Immature natural killer cell (primary cell): ENCODE results near the gene RAB36. TPM values are rescaled to one million over a fixed set of nuclear protein-coding genes. Genes with fewer than 3 reads are reported as not detected.

Source experiments
- DNase-seq, 3 donors: peaks; one replicate each; pipeline ENCODE4 v3.0.0; 2022; ENCODE audit warnings: mixed read lengths in 1 of 3
- H3K27ac Mint-ChIP-seq, 6 donors: one replicate each; pipeline ENCODE4 v1.8.0; 2020; ENCODE audit warnings: mixed read lengths in 6 of 6, mild to moderate bottlenecking in 5 of 6, inconsistent platforms in 4 of 6, moderate library complexity in 3 of 6
- H3K27me3 Mint-ChIP-seq, 3 donors: one replicate each; pipeline ENCODE4 v1.8.0; 2020 to 2021; ENCODE audit warnings: low read depth in 3 of 3, mild to moderate bottlenecking in 3 of 3, mixed read lengths in 3 of 3, moderate library complexity in 3 of 3, inconsistent platforms in 1 of 3
- H3K36me3 Mint-ChIP-seq, 3 donors: one replicate each; pipeline ENCODE4 v1.8.0; 2020; ENCODE audit warnings: mixed read lengths in 3 of 3, inconsistent platforms in 2 of 3, mild to moderate bottlenecking in 2 of 3
- H3K4me1 Mint-ChIP-seq, 2 donors: one replicate each; pipeline ENCODE4 v1.8.0; 2020; ENCODE audit warnings: inconsistent platforms in 2 of 2, mild to moderate bottlenecking in 2 of 2, mixed read lengths in 2 of 2, moderate library complexity in 1 of 2
- H3K4me3 Mint-ChIP-seq, 5 donors: one replicate each; pipeline ENCODE4 v1.8.0; 2020; ENCODE audit warnings: mild to moderate bottlenecking in 5 of 5, mixed read lengths in 5 of 5, inconsistent platforms in 3 of 5, moderate library complexity in 3 of 5
- H3K9me3 Mint-ChIP-seq, 6 donors: one replicate each; pipeline ENCODE4 v1.8.0; 2020; ENCODE audit warnings: mild to moderate bottlenecking in 6 of 6, mixed read lengths in 6 of 6, inconsistent platforms in 4 of 6, moderate library complexity in 3 of 6
- polyA plus RNA-seq, 3 donors: library from polyadenylated mRNA; unstranded; fragments of 300-500 nt; fragmentation: Illumina TruSeq; gene quantifications; one replicate each; pipeline ENCODE4 v1.2.3, GENCODE V29; 2021

Gene RAB36
- polyA plus RNA-seq, 3 donors from 2014 or later, result 1.8 to 3.7 TPM; not detected in 1

GRCh38 chr22:23184764-23185113, 39.5 kb downstream of the RAB36 start:
- H3K9me3 Mint-ChIP-seq, result no peaks in the 10 kb centered on the region
- peaks cover 75 to 77% of the 10 kb centered on the region in 2 donors for H3K4me1 Mint-ChIP-seq
- H3K27ac Mint-ChIP-seq, result peak overlapping the region; percentile 91 to 98 (median 94)
- peak overlapping the region; percentile 95 to 97 (median 97) for H3K4me3 Mint-ChIP-seq
- H3K27me3 Mint-ChIP-seq, result peaks cover 7 to 24% (median 13%) of the 10 kb centered on the region in 3 donors
- H3K36me3 Mint-ChIP-seq, result peaks cover 0 to 7% (median 5%) of the 10 kb centered on the region in 3 donors
- no peak for DNase-seq

- peaks cover 0 to 11% (median 9%) of the 10 kb centered on the region in 3 donors for H3K36me3 Mint-ChIP-seq
- H3K4me1 Mint-ChIP-seq, result peaks cover 81 to 83% of the 10 kb centered on the region in 2 donors
- H3K27me3 Mint-ChIP-seq, result peaks cover 3 to 20% (median 9%) of the 10 kb centered on the region in 3 donors
- peak overlapping the region; percentile 5 to 97 (median 36) for H3K4me3 Mint-ChIP-seq
- no peaks in the 10 kb centered on the region for H3K9me3 Mint-ChIP-seq
- H3K27ac Mint-ChIP-seq, result peak overlapping the region; percentile 76 to 98 (median 94)
- DNase-seq, result no peak
Measured at GRCh38 chr22:23187211-23187610, 41.9 kb downstream of the RAB36 start.

- no peak for DNase-seq
- peaks cover 0 to 23% (median 7%) of the 10 kb centered on the region in 3 donors for H3K27me3 Mint-ChIP-seq
- H3K36me3 Mint-ChIP-seq, result peaks cover 3 to 9% (median 8%) of the 10 kb centered on the region in 3 donors
- peak overlapping the region; percentile 6 to 94 (median 62) for H3K27ac Mint-ChIP-seq
- H3K4me3 Mint-ChIP-seq, result peak overlapping the region in 3 of 5 donors; percentile 12 to 51 (median 46)
- no peaks in the 10 kb centered on the region for H3K9me3 Mint-ChIP-seq
- H3K4me1 Mint-ChIP-seq, result peaks cover 81 to 83% of the 10 kb centered on the region in 2 donors
Measured at GRCh38 chr22:23187871-23188700, 42.8 kb downstream of the RAB36 start.

- no peak overlapping the region for H3K4me3 Mint-ChIP-seq
- no peak overlapping the region for H3K27ac Mint-ChIP-seq
- peaks cover 0 to 10% (median 7%) of the 10 kb centered on the region in 3 donors for H3K27me3 Mint-ChIP-seq
- H3K4me1 Mint-ChIP-seq, result peaks cover 65 to 72% of the 10 kb centered on the region in 2 donors
- H3K36me3 Mint-ChIP-seq, result peaks cover 4 to 9% (median 8%) of the 10 kb centered on the region in 3 donors
- DNase-seq, result no peak
- no peaks in the 10 kb centered on the region for H3K9me3 Mint-ChIP-seq
Measured at GRCh38 chr22:23190526-23190925, 45.2 kb downstream of the RAB36 start.

- no peak for DNase-seq
- Mint-ChIP-seq H3K36me3 (peaks cover 4 to 9% (median 8%) of the 10 kb centered on the region in 3 donors), H3K4me3 (no peak overlapping the region), H3K4me1 (peaks cover 58 to 71% of the 10 kb centered on the region in 2 donors), H3K27me3 (peaks cover 2 to 13% (median 6%) of the 10 kb centered on the region in 3 donors), H3K27ac (peak overlapping the region in 2 of 6 donors; percentile 34 to 45), H3K9me3 (peaks cover 0 to 2% (median 0%) of the 10 kb centered on the region in 6 donors)
Measured at GRCh38 chr22:23192133-23192532, 46.9 kb downstream of the RAB36 start.

- Mint-ChIP-seq H3K4me1 (peaks cover 57 to 71% of the 10 kb centered on the region in 2 donors), H3K36me3 (peaks cover 4 to 9% (median 8%) of the 10 kb centered on the region in 3 donors)
Measured at GRCh38 chr22:23192558-23192957, 47.3 kb downstream of the RAB36 start.

GRCh38 chr22:23193196-23193827, 48.0 kb downstream of the RAB36 start:
- H3K9me3 Mint-ChIP-seq, result peaks cover 0 to 2% (median 0%) of the 10 kb centered on the region in 6 donors
- no peak overlapping the region for H3K4me3 Mint-ChIP-seq
- peaks cover 6 to 19% (median 6%) of the 10 kb centered on the region in 3 donors for H3K27me3 Mint-ChIP-seq
- H3K36me3 Mint-ChIP-seq, result peaks cover 4 to 9% (median 5%) of the 10 kb centered on the region in 3 donors
- peaks cover 56 to 71% of the 10 kb centered on the region in 2 donors for H3K4me1 Mint-ChIP-seq
- H3K27ac Mint-ChIP-seq, result peak overlapping the region in 3 of 6 donors; percentile 1 to 63 (median 38)
- no peak for DNase-seq

More at GRCh38 chr22:23192558-23192957, 47.3 kb downstream of the RAB36 start:
- Mint-ChIP-seq H3K27me3 (peaks cover 2 to 16% (median 6%) of the 10 kb centered on the region in 3 donors), H3K27ac (peak overlapping the region in 2 of 6 donors; percentile 45 to 63), H3K9me3 (peaks cover 0 to 2% (median 0%) of the 10 kb centered on the region in 6 donors), H3K4me3 (peak overlapping the region in 1 of 5 donors; percentile 40)
- DNase-seq, result no peak

- Mint-ChIP-seq H3K4me3 (no peak overlapping the region), H3K27me3 (peaks cover 6 to 24% (median 8%) of the 10 kb centered on the region in 3 donors), H3K9me3 (peaks cover 0 to 2% (median 0%) of the 10 kb centered on the region in 6 donors), H3K4me1 (peaks cover 57 to 74% of the 10 kb centered on the region in 2 donors), H3K36me3 (peaks cover 4 to 9% (median 5%) of the 10 kb centered on the region in 3 donors), H3K27ac (no peak overlapping the region)
- no peak for DNase-seq
Measured at GRCh38 chr22:23193882-23194281, 48.6 kb downstream of the RAB36 start.

GRCh38 chr22:23196165-23196564, 50.9 kb downstream of the RAB36 start:
- Mint-ChIP-seq H3K4me3 (no peak overlapping the region), H3K36me3 (peaks cover 3 to 4% (median 4%) of the 10 kb centered on the region in 3 donors), H3K9me3 (peaks cover 0 to 2% (median 0%) of the 10 kb centered on the region in 6 donors), H3K4me1 (peaks cover 61 to 82% of the 10 kb centered on the region in 2 donors), H3K27ac (peak overlapping the region in 1 of 6 donors; percentile 55), H3K27me3 (peaks cover 6 to 32% (median 8%) of the 10 kb centered on the region in 3 donors)
- DNase-seq, result no peak

- DNase-seq, result no peak
- H3K9me3 Mint-ChIP-seq, result peaks cover 0 to 2% (median 0%) of the 10 kb centered on the region in 6 donors
- H3K4me3 Mint-ChIP-seq, result no peak overlapping the region
- H3K36me3 Mint-ChIP-seq, result peaks cover 0 to 3% (median 0%) of the 10 kb centered on the region in 3 donors
- peak overlapping the region in 3 of 6 donors; percentile 10 to 66 (median 12) for H3K27ac Mint-ChIP-seq
- H3K4me1 Mint-ChIP-seq, result peaks cover 54 to 82% of the 10 kb centered on the region in 2 donors
- peaks cover 6 to 32% (median 8%) of the 10 kb centered on the region in 3 donors for H3K27me3 Mint-ChIP-seq
Measured at GRCh38 chr22:23197836-23198235, 52.6 kb downstream of the RAB36 start.

GRCh38 chr22:23199159-23199558, 53.9 kb downstream of the RAB36 start:
- Mint-ChIP-seq H3K9me3 (peaks cover 0 to 2% (median 0%) of the 10 kb centered on the region in 6 donors), H3K27me3 (peaks cover 8 to 32% (median 12%) of the 10 kb centered on the region in 3 donors), H3K4me3 (no peak overlapping the region), H3K36me3 (peaks cover 0 to 7% (median 0%) of the 10 kb centered on the region in 3 donors), H3K27ac (peak overlapping the region in 3 of 6 donors; percentile 17 to 51 (median 48)), H3K4me1 (peaks cover 54 to 82% of the 10 kb centered on the region in 2 donors)
- DNase-seq, result no peak

GRCh38 chr22:23200898-23201297, 55.6 kb downstream of the RAB36 start:
- H3K9me3 Mint-ChIP-seq, result peaks cover 0 to 2% (median 0%) of the 10 kb centered on the region in 6 donors
- H3K36me3 Mint-ChIP-seq, result peaks cover 0 to 7% (median 0%) of the 10 kb centered on the region in 3 donors
- peaks cover 59 to 97% of the 10 kb centered on the region in 2 donors for H3K4me1 Mint-ChIP-seq
- no peak for DNase-seq
- peaks cover 8 to 33% (median 11%) of the 10 kb centered on the region in 3 donors for H3K27me3 Mint-ChIP-seq
- peak overlapping the region in 4 of 6 donors; percentile 30 to 73 (median 50) for H3K27ac Mint-ChIP-seq
- H3K4me3 Mint-ChIP-seq, result peak overlapping the region in 1 of 5 donors; percentile 49

- Mint-ChIP-seq H3K4me3 (no peak overlapping the region), H3K9me3 (no peaks in the 10 kb centered on the region), H3K27me3 (peaks cover 5 to 32% (median 9%) of the 10 kb centered on the region in 3 donors), H3K36me3 (peaks cover 0 to 12% (median 7%) of the 10 kb centered on the region in 3 donors), H3K4me1 (peaks cover 52 to 96% of the 10 kb centered on the region in 2 donors), H3K27ac (peak overlapping the region in 2 of 6 donors; percentile 1 to 74)
- no peak for DNase-seq
Measured at GRCh38 chr22:23202812-23203451, 57.7 kb downstream of the RAB36 start.
